Occipital lobe (tissue), 2 donors: ENCODE data around the gene NETO1. TPM values are rescaled to one million over a fixed set of nuclear protein-coding genes. Genes with fewer than 3 reads are reported as not detected.
A peak's percentile ranks its signal among the peaks of the same experiment; 100 is the strongest.

Experiments
- DNase-seq: peaks from one replicate; lab custom pipeline; 2025; lab: John Stamatoyannopoulos, UW
- total RNA-seq: library from RNA; depleted of rRNA; stranded (reverse); fragments of >200 nt; gene quantifications from one replicate; pipeline ENCODE4 v1.2.3, GENCODE V29; 2014

NETO1 gene
- total RNA-seq, 1 donor from 2014 or later, result 47.7 TPM

DNA sequence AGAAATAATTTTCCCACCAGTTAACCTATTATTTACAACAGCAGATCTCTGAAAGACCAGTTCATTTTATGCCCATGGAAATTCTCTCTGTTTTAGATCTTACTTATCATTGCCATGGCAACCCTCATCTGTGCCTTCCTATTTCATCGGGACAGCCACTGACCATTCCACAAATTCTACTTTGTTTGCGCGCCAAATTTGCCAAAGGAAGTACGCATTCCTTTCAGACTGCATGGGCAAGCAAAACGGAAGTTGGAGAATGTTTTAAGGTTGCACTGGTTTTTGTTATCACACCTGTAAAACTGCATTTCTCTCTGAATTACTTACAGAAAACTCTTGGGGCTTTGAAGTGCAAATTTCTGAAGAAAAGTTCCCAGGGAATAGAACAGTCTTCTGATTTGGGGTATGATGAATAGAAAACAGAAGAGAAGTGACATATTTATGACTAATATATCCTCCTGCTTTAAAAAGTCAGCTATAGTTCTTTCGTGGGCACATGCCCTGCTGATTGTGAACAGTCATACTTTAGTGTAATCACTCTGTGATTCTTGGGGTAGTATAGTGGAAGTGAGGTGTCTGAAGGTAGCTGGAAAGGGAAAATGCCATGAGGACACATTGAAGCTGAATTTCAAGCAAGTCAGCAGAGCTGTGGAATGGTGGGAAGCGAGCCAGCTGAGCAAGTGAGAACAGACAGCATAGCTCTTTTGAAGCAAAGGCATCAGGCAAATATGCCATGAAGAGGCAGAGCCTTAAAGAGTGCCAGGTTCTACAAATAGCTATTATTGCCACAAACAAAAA, 20.9 kb downstream of the NETO1 start:
- peak; percentile 13 for DNase-seq

DNA sequence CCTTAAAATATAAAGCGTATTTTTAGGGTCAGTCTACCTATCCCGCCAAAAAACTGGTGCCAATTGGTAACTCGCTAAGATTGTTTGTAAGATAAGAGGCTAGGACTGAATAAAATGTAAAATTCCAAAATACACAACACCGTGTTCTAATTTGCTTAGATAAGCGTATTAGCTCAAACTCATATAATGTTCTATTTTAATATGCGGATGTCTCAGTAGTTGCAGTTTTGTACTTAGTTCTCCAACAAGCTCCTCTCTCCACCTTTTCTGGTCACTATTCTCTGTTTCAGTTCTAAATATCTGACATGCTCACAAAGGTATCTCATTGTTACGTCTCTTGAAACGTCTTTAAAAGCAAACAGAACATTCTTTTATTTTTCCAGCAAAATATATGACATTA, 24.0 kb downstream of the NETO1 start:
- no peak for DNase-seq

DNA sequence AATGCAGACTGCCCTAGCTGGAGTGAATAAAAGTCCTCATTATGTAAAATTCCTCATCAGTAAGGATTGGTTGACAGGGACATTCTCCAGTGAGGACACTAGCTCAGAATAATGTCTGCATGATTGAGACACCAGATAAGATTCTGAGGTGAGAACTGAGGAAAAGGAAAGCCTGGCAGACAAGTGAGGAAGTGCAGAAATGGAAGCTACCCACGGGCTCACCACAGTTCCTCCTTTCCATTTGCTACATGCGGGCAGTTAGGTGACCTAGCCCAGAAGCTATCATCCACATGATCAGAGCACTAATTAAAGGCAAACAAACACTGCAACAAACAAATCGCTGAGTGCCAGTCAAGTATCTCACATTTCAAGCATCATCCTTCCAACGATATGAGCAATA, 27.7 kb downstream of the NETO1 start:
- DNase-seq, result no peak

DNA sequence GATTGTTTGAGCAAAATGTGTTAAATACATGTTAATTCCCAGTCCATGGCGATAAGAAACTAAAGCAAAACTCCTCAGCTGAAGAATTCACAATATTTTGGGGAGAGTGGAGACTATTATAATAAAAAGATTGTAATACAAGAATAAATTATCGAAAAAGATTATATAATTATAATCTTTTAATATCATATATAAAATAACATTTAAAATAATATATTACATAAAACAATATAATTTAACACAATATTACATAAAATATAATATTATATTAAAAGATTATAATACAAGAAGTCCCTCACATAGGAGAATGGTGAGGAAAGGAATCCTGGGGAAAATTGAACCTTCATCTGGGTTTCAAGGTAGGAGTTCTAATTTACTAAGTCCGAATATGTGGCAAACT, 33.1 kb downstream of the NETO1 start:
- DNase-seq, result no peak

DNA sequence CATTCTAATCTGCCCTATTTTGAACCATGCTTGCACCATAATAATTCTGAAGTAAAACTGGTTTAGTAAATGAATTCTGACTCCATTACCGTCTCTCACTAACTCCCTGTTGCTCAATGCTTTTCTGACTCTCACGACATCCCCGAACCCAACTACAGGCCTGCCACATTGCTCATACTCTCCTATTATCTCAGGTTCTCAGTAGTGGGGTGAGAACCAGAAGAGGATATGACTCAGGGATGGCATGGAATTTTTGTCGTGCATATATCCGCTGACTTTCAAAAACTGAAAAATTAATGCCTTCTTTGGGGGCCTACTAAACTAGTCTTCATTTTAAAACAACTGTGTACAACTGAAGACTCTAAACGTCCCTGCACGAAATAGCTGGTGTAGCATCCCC, 34.3 kb downstream of the NETO1 start:
- DNase-seq, result no peak

DNA sequence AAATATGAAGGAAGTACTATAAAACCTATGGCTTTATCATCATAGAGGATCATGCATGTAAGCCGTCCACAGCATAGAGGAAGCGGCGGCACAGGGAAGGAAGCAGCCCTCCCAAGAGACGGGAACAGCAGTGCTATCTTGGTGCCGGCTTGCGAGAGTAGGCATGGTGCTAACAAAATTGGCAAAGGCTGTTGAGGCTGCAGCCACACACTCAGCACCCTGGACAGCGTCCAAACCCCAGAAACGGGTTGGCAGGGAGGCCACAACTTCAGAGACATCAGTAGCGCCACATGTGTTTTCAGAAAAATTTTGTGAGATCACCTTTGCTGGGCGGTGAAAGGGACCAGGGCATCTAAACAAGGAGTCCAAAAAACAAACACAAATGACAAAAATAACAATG, 37.7 kb downstream of the NETO1 start:
- peak; percentile 55 for DNase-seq

DNA sequence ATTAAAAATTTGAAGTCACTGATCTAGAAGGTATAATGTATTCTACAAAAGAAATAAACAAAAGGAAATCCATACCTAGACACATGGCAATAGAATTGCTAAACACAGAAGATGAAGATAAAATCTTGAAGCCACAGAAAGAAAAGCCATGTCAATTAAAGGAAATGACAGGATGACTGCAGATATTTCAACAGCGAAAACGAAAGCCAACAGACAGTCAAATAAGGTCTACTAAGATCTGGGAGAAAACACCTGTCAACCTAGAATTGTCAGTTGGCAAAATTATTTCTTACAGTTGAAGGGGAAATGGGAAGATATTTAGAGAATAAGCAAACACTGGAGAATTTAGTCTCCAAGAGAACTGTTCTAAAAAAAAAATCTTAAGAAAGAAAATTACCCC, 39.2 kb downstream of the NETO1 start:
- DNase-seq, result no peak

DNA sequence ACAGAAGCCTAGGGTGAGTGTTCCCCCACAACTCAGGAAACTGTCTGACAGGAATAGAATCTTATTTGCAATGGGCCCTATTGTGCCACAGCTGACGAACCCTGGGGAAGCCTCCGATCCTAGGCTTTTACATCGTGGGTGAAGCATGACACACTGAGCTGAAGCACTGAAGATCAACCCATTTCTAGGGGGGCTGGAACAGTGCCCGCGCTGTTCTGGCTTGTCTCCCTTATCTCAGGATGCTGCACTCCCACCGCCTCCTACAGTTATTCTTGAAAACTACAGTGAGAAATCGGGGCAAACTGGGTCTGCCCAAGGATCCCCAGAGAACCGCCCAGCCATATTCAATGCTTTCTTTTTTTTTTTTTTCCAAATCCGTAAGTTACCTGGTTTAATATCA, 41.1 kb downstream of the NETO1 start:
- peak; percentile 31 for DNase-seq

DNA sequence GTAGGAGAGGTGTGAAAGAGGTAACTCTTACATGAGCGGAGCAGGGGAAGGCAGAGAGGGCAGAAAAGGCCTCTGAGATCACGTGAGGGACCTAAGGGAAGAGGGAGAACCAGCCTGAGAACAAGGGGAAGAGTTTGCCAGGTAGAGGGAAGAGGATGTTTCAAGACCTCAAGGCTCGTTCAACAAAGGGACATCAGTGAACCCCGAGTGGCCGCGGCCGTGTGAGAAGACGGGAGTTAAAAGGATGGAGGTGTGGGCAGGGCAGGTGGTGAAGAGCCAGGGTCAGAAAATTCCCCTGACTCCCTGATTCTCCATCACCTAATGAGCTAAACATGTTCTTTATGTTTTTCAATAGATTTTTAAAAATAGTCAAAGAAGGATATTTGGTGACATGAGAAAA, 44.4 kb downstream of the NETO1 start:
- no peak for DNase-seq

DNA sequence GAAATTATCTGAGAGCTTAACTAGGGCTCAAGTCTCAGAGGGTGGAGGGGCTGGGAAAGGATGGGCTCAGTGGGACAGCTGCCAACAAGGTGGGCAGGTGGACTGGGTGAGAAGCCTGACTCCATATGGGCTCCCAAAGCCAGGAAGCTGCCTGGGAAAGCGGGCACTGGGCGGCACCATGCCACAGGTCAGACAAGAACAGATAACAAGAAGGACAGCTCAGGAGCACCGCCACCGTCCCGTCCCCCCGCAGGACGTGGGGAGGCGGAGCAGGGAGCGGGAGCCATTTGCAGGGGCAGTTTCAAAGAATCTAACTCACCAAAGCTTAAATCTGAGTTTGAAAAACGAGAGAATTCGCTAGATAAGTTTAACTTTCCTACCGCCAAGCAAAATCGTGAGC, 45.6 kb downstream of the NETO1 start:
- no peak for DNase-seq

DNA sequence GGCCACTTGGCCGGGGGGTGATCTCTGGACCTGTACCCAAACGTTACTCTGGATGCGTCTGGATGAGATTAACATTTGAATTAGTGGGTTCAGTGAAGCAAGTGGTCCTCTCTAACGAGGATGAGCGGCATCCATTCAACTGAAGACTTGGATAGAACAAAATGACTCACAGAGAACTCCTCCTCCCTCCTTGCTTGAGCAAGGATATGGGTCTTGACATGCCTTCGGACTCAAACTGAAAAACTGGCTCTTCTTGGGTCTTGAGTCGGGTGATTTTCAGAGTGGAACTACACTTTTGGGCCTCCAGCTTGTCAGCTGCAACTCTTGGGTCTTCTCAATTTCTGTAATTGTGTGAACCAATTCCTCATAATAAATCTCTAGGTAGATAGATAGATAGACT, 47.2 kb downstream of the NETO1 start:
- no peak for DNase-seq

DNA sequence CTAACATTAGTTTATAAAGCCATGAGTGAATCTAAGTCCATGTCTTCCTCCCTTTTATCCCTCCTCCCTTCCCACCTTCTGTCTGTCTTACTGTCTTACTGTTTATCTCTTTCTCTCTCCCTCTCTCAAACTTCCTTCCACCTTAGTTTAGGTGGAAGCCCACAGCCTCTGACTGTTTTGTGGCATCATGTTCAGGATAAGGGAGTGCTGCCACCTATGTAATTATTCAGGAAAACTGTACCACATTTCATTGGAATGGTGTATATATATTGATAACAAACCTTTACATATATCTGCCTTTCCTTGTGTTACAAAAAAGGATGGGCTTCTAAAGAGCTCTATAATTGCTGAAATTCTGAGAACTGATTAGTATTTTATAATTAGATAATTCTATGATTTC, 48.7 kb downstream of the NETO1 start:
- no peak for DNase-seq

DNA sequence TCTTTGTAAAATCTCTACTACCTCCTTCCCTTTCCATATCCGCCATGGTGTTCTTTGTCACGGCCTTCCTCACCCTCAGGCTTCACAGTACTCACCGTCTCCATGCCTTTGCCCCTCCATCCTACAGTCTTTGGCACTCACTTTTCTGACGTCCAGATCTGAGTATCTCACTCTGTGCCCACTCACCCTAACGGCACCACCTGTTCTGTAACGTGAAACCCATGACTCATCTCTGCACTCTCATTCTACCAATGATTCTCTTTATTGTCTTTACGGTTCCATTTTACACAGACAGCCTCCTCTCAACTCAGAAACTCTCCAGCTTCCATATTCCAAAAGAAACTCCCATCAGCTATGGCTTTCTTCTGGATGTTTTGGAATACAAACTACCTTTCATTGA, 56.7 kb downstream of the NETO1 start:
- DNase-seq, result no peak

DNA sequence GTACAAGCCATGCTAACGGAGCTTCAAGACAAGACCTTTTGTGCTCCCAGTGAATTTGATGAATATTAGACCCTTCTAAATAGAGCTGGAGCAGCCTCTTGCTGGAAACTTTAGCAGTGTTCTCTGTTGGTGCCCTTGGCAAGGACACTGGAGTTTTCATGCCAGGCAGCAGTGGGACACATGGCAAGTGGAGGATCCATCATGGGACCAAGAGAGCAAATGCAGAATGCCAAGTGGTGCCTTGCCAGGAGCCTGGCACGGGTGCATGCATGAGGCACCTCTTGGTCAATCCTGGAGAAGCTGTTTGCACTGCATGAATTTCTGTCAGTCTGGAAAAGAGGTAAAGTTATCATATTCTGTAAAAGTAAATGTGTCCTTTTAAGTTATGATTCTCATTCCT, 59.1 kb downstream of the NETO1 start:
- no peak for DNase-seq

DNA sequence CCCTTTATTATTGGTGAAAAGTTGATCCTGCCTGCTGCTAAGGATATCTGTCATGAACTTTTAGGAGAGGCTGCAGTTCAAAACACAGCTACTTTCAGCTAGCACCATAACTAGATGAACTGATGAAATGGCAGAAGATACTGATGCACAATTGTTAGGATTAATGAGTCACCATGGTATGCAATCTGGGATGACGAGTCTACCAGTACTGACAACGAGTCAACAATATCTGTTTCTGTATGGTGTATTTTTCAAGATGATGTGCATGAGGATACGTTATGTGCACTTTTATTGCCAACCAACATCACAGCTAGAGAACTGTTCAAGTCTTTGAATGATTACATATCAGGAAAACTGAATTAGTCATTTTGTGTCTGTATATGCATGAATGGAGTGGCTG, 68.7 kb downstream of the NETO1 start:
- no peak for DNase-seq

DNA sequence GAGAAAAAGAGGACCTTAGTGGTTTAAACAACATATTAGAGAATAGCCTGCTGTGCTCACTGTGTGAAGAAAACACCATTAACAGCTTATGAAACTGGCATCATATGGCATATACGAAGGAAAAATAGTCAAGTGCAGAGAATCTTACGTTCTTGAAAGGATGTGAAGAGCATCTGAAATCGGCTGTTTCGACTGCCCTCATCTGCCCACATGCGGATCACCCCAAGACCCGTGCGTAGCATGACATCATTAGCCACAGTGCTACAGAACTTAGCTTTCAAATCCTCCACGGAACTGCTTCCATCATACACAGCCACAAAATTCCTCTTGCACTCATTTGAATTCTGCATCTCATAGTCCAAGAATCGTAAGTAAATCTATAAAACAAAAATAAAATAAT, 84.3 kb downstream of the NETO1 start:
- DNase-seq, result no peak

DNA sequence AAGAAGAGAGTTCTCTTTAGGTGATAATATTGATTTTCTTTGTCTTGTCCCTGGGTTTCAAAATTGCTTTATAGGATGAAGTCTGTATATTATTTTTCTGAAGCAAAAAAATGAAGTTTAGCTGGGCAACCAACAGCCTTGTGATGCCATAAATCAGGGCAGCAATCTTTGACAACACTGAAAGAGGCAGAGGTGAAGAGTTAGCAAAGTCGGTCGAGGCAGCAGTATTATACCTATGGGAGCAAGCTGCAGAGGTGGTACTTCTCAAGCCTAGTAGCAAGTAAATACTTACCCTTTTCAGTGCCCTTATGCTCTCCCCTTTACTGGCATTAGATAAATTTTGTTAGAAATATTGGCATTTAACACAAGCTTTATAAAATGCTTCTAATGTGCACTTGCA, 92.9 kb downstream of the NETO1 start:
- DNase-seq, result no peak

DNA sequence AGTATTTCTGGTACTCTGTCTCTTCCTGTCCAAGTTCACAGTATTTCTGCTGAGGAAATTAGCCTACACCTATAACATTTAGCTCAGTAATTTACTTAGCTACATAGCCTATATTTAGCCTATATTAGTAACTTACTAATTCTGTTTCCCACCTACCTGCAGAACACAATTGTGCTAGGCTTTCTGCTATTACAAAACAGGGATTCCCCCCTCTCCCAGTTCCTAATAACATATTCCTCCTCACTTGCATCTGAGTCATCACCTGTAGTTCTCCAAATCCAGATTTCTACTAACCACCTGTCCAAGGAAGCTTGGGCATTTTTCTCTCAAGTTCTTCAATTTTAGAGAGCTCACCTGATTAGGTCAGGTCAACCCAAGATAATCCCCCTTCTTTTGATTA, 94.9 kb downstream of the NETO1 start:
- no peak for DNase-seq

DNA sequence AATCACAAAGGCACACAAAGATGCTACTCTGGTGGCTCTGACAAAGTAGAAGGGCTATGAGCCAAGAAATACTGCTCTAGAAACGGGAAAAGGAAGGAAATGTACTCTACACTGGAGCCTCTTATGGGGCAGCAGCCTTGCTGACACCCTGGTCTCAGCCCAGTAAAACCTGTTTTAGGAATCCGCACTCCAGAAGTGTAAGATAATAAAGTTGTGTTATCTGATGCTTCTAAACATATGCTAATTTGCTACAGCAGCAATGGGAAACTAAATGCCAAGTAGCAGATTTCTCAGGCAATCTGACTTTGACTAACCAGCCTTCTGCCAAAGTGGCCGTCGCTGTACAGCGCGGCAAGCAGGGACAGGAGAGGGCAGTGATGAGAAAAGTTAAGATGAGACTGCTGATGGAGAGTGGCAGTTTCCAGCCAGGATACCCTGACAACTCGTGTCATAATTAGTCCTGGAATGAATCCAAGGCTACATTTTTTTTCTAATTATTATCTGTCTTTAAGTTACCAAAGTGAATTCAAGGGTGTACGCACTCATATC, 99.0 kb downstream of the NETO1 start:
- no peak for DNase-seq

DNA sequence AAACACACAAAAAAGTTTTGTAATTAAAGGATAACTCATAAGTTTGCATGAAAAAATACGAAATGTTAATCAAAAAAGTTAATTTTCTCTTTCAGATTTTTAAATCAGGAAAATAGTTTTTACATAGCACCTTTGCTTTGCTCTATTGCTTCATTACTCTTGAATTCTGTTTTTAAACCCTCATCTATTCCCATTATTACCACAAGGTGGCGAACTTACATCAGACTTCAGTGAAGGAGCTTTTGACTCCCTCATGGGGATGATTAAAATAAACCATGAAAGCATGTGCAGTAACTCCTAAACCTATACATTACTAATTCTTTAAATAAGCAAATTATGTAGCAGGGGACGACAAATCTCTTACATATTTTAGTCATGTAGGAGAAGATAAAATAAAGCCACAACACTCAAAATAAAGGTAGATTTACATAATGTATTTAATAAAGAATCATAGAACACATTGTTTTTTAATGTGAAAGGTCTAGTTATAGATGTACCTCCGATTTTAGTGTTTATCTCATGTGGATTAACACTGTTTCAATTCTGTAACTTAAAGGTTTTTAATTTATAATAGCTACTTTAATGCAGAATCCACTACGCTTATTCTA, 105.2 kb downstream of the NETO1 start:
- DNase-seq, result no peak

DNA sequence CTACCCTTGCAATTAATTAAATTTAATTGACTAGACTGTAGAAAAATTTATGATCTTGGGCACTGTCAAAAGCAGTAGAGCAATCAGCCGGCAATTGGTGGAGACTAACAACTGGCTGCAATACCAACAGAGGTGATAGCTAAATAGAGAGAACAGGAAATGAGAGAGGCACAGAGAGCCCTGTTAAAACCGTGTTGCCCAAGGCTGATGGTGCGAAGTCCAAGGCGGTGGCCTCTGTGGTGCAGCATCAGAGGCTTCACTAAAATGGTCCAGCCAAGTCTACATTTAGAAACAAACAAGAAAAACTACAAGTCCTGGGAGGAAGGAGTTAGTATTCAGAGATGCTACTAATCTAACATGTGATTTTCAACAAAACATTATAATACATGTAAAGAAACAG, 115.6 kb downstream of the NETO1 start:
- DNase-seq, result no peak

DNA sequence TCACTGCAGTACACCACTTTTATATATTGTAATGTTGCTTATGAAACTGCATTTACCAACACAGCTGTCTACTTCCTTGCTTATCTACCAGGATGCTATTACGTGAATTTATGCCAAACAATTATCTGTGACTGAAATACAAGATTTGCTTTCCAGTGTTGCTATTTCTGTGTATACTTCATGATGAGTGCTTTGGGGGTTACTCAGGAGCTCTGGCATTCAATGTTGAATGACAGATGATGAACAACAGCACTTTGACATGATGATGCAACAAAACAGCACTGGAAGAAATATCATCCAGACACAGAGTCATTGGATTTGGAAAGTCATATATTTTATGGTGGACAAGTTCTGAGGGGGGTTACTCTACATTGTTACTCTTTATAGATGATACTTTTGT, 125.8 kb downstream of the NETO1 start:
- DNase-seq, result no peak

DNA sequence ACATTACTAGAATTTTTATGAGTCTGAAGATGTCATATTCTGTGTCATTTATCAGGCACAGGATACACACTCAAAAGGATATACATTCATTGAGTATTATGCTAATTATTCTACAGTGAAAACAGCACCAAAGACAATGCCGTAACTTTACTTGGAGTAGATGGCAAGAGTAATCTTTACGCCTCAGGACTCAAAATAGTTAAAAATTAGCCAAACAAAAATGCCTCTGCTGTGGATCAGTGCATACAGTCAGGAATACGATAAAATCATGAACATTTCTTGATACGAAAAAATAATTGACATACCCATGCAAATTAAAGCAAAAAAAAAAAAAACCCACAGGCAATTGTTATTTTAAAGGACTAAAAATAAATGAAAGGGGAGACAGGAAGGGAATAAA, 129.7 kb downstream of the NETO1 start:
- DNase-seq, result no peak
